ENCODE results near the gene ZACN.

GRCh38 chr17:76075364-76076145, 3.4 kb upstream of the ZACN start:
- TF ChIP-seq CTCF (IDR thresholded peaks at IDR 0.05), result no peak
- no peak for TF ChIP-seq POLR2A (IDR thresholded peaks at IDR 0.05)
